ENCODE data around the gene HCRTR2.

Gene HCRTR2

DNA sequence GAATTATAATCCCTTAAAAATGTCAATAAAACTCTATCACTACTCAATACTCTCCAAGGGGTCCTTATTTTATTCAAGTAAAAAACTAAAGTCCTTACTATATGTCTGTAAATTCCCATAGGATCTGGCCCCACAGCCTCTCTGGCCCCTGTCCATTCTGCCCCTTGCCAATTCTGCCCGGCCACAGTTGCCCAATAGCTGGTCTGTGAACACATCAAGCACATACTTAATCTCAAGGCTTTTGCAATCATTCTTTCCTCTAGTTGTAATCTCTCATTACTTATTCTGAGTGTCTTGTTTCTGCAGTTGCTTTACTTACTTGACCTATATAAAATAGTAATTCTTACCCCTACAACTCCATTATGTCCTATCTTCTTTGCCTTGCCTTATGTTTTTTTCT is 130.4 kb downstream of the HCRTR2 start:
- no peaks in the 10 kb centered on the region for H3K36me3 ChIP-seq (replicated peaks)
- H3K4me3 ChIP-seq (ENCODE audit: low read depth, low read length): no peak overlapping the region
- no peak overlapping the region for H3K27ac ChIP-seq
- no peak for DNase-seq
- TF ChIP-seq, protein P1, sequence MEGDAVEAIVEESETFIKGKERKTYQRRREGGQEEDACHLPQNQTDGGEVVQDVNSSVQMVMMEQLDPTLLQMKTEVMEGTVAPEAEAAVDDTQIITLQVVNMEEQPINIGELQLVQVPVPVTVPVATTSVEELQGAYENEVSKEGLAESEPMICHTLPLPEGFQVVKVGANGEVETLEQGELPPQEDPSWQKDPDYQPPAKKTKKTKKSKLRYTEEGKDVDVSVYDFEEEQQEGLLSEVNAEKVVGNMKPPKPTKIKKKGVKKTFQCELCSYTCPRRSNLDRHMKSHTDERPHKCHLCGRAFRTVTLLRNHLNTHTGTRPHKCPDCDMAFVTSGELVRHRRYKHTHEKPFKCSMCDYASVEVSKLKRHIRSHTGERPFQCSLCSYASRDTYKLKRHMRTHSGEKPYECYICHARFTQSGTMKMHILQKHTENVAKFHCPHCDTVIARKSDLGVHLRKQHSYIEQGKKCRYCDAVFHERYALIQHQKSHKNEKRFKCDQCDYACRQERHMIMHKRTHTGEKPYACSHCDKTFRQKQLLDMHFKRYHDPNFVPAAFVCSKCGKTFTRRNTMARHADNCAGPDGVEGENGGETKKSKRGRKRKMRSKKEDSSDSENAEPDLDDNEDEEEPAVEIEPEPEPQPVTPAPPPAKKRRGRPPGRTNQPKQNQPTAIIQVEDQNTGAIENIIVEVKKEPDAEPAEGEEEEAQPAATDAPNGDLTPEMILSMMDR (IDR thresholded peaks at IDR 0.05; ENCODE audit: low read depth, low read length, missing control alignments): no peak
- H3K27me3 ChIP-seq (replicated peaks): no peaks in the 10 kb centered on the region
- in situ Hi-C loops (cut with HindIII; ENCODE audit: low pct_ligation_motif_present, low sequenced_read_pairs): no loop called here

DNA sequence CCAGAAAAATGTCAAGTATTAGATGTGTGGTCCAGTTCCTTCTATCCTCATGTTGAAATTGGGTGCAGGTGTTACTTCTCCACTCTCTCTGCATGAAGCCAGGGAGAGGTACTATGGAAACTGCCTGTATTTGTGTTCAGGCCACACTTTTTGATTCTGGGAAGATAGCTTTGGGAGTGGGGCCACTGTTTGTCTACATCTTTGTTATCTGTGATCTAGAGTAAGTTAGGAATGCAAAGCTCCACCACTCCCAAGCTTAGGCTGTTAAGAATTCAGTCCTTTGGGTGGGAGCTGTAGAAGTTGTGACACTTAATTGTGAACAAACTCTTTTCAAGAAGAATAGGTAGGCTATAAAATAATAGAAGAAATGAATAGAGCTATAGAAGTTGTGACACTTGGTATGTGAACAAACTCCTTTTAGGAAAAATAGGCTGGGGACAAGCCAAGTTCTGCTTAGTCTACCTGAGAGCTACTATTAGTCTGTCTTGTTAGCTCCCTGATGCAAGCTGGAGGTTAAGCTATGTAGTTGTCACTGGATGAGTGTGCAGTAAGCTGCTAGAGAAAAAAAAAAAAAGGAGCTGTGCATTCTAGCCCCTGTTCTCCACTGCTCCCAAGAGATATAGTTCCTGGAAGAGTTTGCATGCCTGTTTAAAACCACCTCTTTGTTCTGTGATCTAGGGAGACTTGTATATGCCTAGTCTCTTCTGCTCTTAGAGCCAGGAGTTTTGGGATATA is 145.8 kb downstream of the HCRTR2 start:
- DNase-seq: no peak
- H3K27ac ChIP-seq: no peak overlapping the region
- TF ChIP-seq, protein P1 (IDR thresholded peaks at IDR 0.05; ENCODE audit: low read depth, low read length, missing control alignments): no peak
- H3K36me3 ChIP-seq (replicated peaks): no peaks in the 10 kb centered on the region
- no peak overlapping the region for H3K4me3 ChIP-seq (ENCODE audit: low read depth, low read length)
- no peaks in the 10 kb centered on the region for H3K27me3 ChIP-seq (replicated peaks)
- in situ Hi-C loops (cut with HindIII; ENCODE audit: low pct_ligation_motif_present, low sequenced_read_pairs): no loop called here

GRCh38 chr6:55320696-55321086 is 146.4 kb downstream of the HCRTR2 start:
- Histone ChIP-seq H3K4me3 (ENCODE audit: low read depth, low read length) (no peak overlapping the region), H3K36me3 (replicated peaks) (no peaks in the 10 kb centered on the region), H3K27ac (no peak overlapping the region), H3K27me3 (replicated peaks) (no peaks in the 10 kb centered on the region)
- no peak for DNase-seq
- TF ChIP-seq, protein P1 (IDR thresholded peaks at IDR 0.05; ENCODE audit: low read depth, low read length, missing control alignments): no peak
- in situ Hi-C loops (cut with HindIII; ENCODE audit: low pct_ligation_motif_present, low sequenced_read_pairs): no loop called here

DNA sequence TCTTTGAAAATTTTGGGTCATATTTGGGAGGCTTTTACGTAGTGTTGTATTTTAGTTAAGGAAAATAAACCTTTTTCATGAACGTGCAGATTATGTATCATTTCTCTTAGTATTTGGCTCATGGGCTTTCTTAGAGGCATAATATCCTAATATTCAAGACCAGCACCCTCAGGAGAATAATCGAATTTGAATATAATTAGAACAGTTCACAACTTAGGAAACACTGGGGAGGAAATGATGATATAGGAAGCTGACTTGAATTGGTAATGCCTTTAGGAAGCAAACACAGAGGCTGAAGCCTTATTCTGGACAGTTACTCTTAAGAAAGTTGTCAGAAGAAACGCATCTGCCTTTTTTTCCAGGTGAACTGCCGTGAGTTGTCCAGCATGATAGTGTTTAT is 152.9 kb downstream of the HCRTR2 start, which contains the start of gene GFRAL:
TSS of gene GFRAL (plus strand) at position 301 of the 400 bp plus-strand sequence. CDS start at position 387, 86 bp downstream.
- H3K27me3 ChIP-seq (replicated peaks): no peaks in the 10 kb centered on the region
- no peaks in the 10 kb centered on the region for H3K36me3 ChIP-seq (replicated peaks)
- TF ChIP-seq, protein P1 (IDR thresholded peaks at IDR 0.05; ENCODE audit: low read depth, low read length, missing control alignments): no peak
- H3K4me3 ChIP-seq (ENCODE audit: low read depth, low read length): no peak within 1 kb of the TSS
- in situ Hi-C loops (cut with HindIII; ENCODE audit: low pct_ligation_motif_present, low sequenced_read_pairs): no loop called here
- H3K27ac ChIP-seq: no peak within 1 kb of the TSS
- DNase-seq: no peak
